Pons (tissue), 1 donor: ENCODE data around the gene CNIH2.
"Not testable (repeated sequence)": the region's sequence is repeated elsewhere in the genome, so short reads cannot be mapped to it uniquely, and the experiment has no call there.

Source experiments
- DNase-seq: peaks from one replicate; pipeline ENCODE4 v3.0.0-alpha.2; 2016; ENCODE audit warnings: low spot score

CNIH2 gene

GRCh38 chr11:66291303-66291705 lies 13.3 kb downstream of the CNIH2 start:
- DNase-seq: no peak

- no peak for DNase-seq
Observed at GRCh38 chr11:66291706-66292542, 13.9 kb downstream of the CNIH2 start, which contains the start of gene TMEM151A. Gene TMEM151A, plus strand, starts transcription at chr11:66291894. Its CDS starts 120 bp downstream, at chr11:66292014.

GRCh38 chr11:66292543-66293332 lies 14.8 kb downstream of the CNIH2 start:
- no peak for DNase-seq

- no peak for DNase-seq
Observed at GRCh38 chr11:66293352-66293751, 15.4 kb downstream of the CNIH2 start.

- no peak for DNase-seq
Observed at GRCh38 chr11:66293777-66294625, 16.0 kb downstream of the CNIH2 start.

- no peak for DNase-seq
Observed at GRCh38 chr11:66294626-66295620, 16.9 kb downstream of the CNIH2 start.

GRCh38 chr11:66297610-66298009 lies 19.6 kb downstream of the CNIH2 start:
- no peak for DNase-seq

- no peak for DNase-seq
Observed at GRCh38 chr11:66299186-66299585, 21.2 kb downstream of the CNIH2 start.

GRCh38 chr11:66302656-66303055 lies 24.7 kb downstream of the CNIH2 start:
- no peak for DNase-seq

GRCh38 chr11:66309475-66309874 lies 31.5 kb downstream of the CNIH2 start:
- no peak for DNase-seq

GRCh38 chr11:66310324-66310723 lies 32.3 kb downstream of the CNIH2 start:
- no peak for DNase-seq

- DNase-seq: not testable (repeated sequence)
Observed at GRCh38 chr11:66310803-66311440, 32.9 kb downstream of the CNIH2 start.

GRCh38 chr11:66311470-66311964 lies 33.5 kb downstream of the CNIH2 start:
- no peak for DNase-seq

- peak; percentile 87 for DNase-seq
Observed at GRCh38 chr11:66311965-66312548, 34.1 kb downstream of the CNIH2 start.

- peak; percentile 91 for DNase-seq
Observed at GRCh38 chr11:66312549-66313320, 34.8 kb downstream of the CNIH2 start.

- DNase-seq: no peak
Observed at GRCh38 chr11:66313321-66314185, 35.6 kb downstream of the CNIH2 start.

GRCh38 chr11:66314186-66314501 lies 36.2 kb downstream of the CNIH2 start:
- DNase-seq: no peak
